H1 (cell line): ENCODE data around the gene TGM3. TPM values are rescaled to one million over a fixed set of nuclear protein-coding genes. Genes with fewer than 3 reads are reported as not detected.

Source experiments
- CTCF ChIA-PET: fragments of 300-600 bp; sonication (Branson Sonifier 250); formaldehyde crosslinking; loops from one replicate; lab custom pipeline; 2021; ENCODE audit not compliant: partially characterized antibody; lab: Charles Lee
- POLR2A ChIA-PET: fragments of 300-600 bp; sonication (Branson Sonifier 250); formaldehyde crosslinking; loops from one replicate; lab custom pipeline; 2021; ENCODE audit warnings: inconsistent platforms; ENCODE audit not compliant: partially characterized antibody; lab: Charles Lee
- DNase-seq, 2 experiments: peaks; one replicate each; pipeline versions ENCODE4 v3.0.0 to v3.0.0-alpha.2; 2010 to 2022; ENCODE audit warnings: low spot score in 2 of 2, low read depth in 1 of 2, mixed read lengths in 1 of 2
- FAIRE-seq: peaks from 2 replicates; lab custom pipeline; 2011; peaks lifted over from hg19 to GRCh38; lab: Jason Lieb, UNC
- H2AFZ ChIP-seq: 2 replicates; pipeline ENCODE4 v1.8.1; 2012; ENCODE audit warnings: low read length, inconsistent platforms
- H2AK5ac ChIP-seq: 2 replicates; pipeline ENCODE4 v1.6.1; 2013; ENCODE audit warnings: low read depth, low read length
- H2BK120ac ChIP-seq: replicated peaks from 2 replicates; pipeline ENCODE3; 2013; ENCODE audit warnings: low read depth, low read length, inconsistent platforms
- H2BK12ac ChIP-seq: 2 replicates; pipeline ENCODE4 v1.6.1; 2013; ENCODE audit warnings: low read depth, low read length
- H2BK15ac ChIP-seq: 2 replicates; pipeline ENCODE4 v1.6.1; 2013; ENCODE audit warnings: low read length
- H2BK20ac ChIP-seq: 2 replicates; pipeline ENCODE4 v1.6.1; 2013; ENCODE audit warnings: low read length
- H2BK5ac ChIP-seq: 2 replicates; pipeline ENCODE4 v1.6.1; 2013; ENCODE audit warnings: low read depth, low read length
- H3K14ac ChIP-seq: 2 replicates; pipeline ENCODE4 v1.6.1; 2013; ENCODE audit warnings: inconsistent platforms; ENCODE audit not compliant: insufficient read length
- H3K18ac ChIP-seq: 2 replicates; pipeline ENCODE4 v1.6.1; 2013; ENCODE audit warnings: low read length; ENCODE audit errors: extremely low read depth
- H3K23ac ChIP-seq: 2 replicates; pipeline ENCODE4 v1.6.1; 2013; ENCODE audit warnings: inconsistent platforms; ENCODE audit not compliant: insufficient read length
- H3K23me2 ChIP-seq: 2 replicates; pipeline ENCODE4 v1.6.1; 2013; ENCODE audit warnings: low read depth, low read length
- H3K27ac ChIP-seq: 2 replicates; pipeline ENCODE4 v1.6.1; 2011; ENCODE audit warnings: low read depth, low read length, inconsistent platforms
- H3K27me3 ChIP-seq, 4 experiments: replicated peaks in 1 of 4; 1 replicate in 1 of 4; 2 replicates in 3 of 4; pipeline versions ENCODE4 v1.6.1 to v1.8.1; 2011 to 2013; ENCODE audit warnings: low read length in 3 of 4, mild to moderate bottlenecking in 3 of 4, inconsistent platforms in 2 of 4, mixed read lengths in 2 of 4, moderate library complexity in 1 of 4; ENCODE audit not compliant: control insufficient read depth in 3 of 4, insufficient read depth in 3 of 4; ENCODE audit errors: extremely low read depth in 1 of 4
- H3K36me3 ChIP-seq, 4 experiments: 2 replicates each; pipeline versions ENCODE4 v1.6.1 to v1.8.1; 2011 to 2013; ENCODE audit warnings: mild to moderate bottlenecking in 4 of 4, low read length in 3 of 4, moderate library complexity in 2 of 4, control low read depth in 1 of 4, inconsistent platforms in 1 of 4; ENCODE audit not compliant: insufficient read depth in 4 of 4, control insufficient read depth in 2 of 4
- H3K4ac ChIP-seq: replicated peaks from 2 replicates; pipeline ENCODE3; 2013; ENCODE audit warnings: low read length, low read depth, mixed read lengths, inconsistent platforms; ENCODE audit not compliant: insufficient read length
- H3K4me1 ChIP-seq, 4 experiments: replicated peaks in 1 of 4; 1 replicate in 1 of 4; 2 replicates in 3 of 4; pipeline versions ENCODE4 v1.6.1 to v1.8.1; 2011 to 2013; ENCODE audit warnings: low read length in 3 of 4, inconsistent platforms in 2 of 4, mixed read lengths in 1 of 4; ENCODE audit not compliant: insufficient read depth in 4 of 4, control insufficient read depth in 3 of 4
- H3K4me2 ChIP-seq, 2 experiments: 2 replicates each; pipeline versions ENCODE4 v1.6.1 to v1.8.1; 2011 to 2013; ENCODE audit warnings: low read depth in 2 of 2, low read length in 2 of 2, control low read depth in 1 of 2, inconsistent platforms in 1 of 2, mild to moderate bottlenecking in 1 of 2; ENCODE audit not compliant: insufficient read depth in 1 of 2
- H3K4me3 ChIP-seq, 4 experiments: fragments of 200-600, 300-600 bp in 1 of 4; sonication (generic), shearing (Covaris generic), sonication (Bioruptor Twin) in 1 of 4; 2 replicates each; pipeline versions ENCODE4 v1.5.1 to v1.8.1; 2011 to 2016; ENCODE audit warnings: low read length in 4 of 4, low read depth in 3 of 4, control low read depth in 2 of 4, inconsistent platforms in 2 of 4, mild to moderate bottlenecking in 2 of 4, mixed read lengths in 1 of 4, moderate library complexity in 1 of 4; ENCODE audit not compliant: insufficient read depth in 2 of 4; ENCODE audit errors: extremely low read depth in 1 of 4
- H3K56ac ChIP-seq: replicated peaks from 2 replicates; pipeline ENCODE3; 2013; ENCODE audit warnings: low read depth, mild to moderate bottlenecking, mixed read lengths, low read length, inconsistent platforms; ENCODE audit not compliant: insufficient read length
- H3K79me1 ChIP-seq: 2 replicates; pipeline ENCODE4 v1.6.1; 2013; ENCODE audit warnings: low read depth, low read length, control low read depth
- H3K79me2 ChIP-seq, 2 experiments: 2 replicates each; pipeline versions ENCODE4 v1.6.1 to v1.8.1; 2012 to 2013; ENCODE audit warnings: low read length in 2 of 2, mild to moderate bottlenecking in 2 of 2, inconsistent platforms in 1 of 2; ENCODE audit not compliant: insufficient read depth in 2 of 2, control insufficient read depth in 1 of 2
- H3K9ac ChIP-seq, 4 experiments: replicated peaks in 1 of 4; 1 replicate in 1 of 4; 2 replicates in 3 of 4; pipeline versions ENCODE4 v1.6.1 to v1.8.1; 2011 to 2013; ENCODE audit warnings: low read depth in 3 of 4, low read length in 3 of 4, control low read depth in 2 of 4, mild to moderate bottlenecking in 2 of 4, moderate library complexity in 2 of 4, inconsistent platforms in 1 of 4; ENCODE audit errors: extremely low read depth in 1 of 4
- H3K9me3 ChIP-seq, 2 experiments: 2 replicates each; pipeline versions ENCODE4 v1.6.1 to v1.8.1; 2012 to 2013; ENCODE audit warnings: mild to moderate bottlenecking in 2 of 2, moderate library complexity in 2 of 2, control low read depth in 1 of 2, inconsistent platforms in 1 of 2, low read depth in 1 of 2, low read length in 1 of 2, mixed read lengths in 1 of 2; ENCODE audit not compliant: insufficient read depth in 2 of 2
- H4K20me1 ChIP-seq, 2 experiments: replicated peaks in 1 of 2; 2 replicates each; pipeline versions ENCODE3 to v1.8.1; 2011 to 2013; ENCODE audit warnings: inconsistent platforms in 2 of 2, low read length in 2 of 2, mild to moderate bottlenecking in 1 of 2; ENCODE audit not compliant: insufficient read depth in 2 of 2, control insufficient read depth in 1 of 2
- H4K5ac ChIP-seq: 2 replicates; pipeline ENCODE4 v1.6.1; 2013; ENCODE audit warnings: low read length, low read depth, mixed read lengths, inconsistent platforms; ENCODE audit not compliant: insufficient read length
- H4K8ac ChIP-seq: 2 replicates; pipeline ENCODE4 v1.8.0; 2013; ENCODE audit warnings: mild to moderate bottlenecking, moderate library complexity, low read length, inconsistent platforms; ENCODE audit not compliant: insufficient read depth; ENCODE audit errors: extremely low read depth
- H4K91ac ChIP-seq: replicated peaks from 2 replicates; pipeline ENCODE3; 2013; ENCODE audit warnings: low read length, mixed read lengths, inconsistent platforms; ENCODE audit not compliant: insufficient read length
- ATF3 ChIP-seq: IDR thresholded peaks from 2 replicates; pipeline ENCODE4 v1.6.1; 2011; ENCODE audit warnings: low read depth, mild to moderate bottlenecking, low read length; ENCODE audit not compliant: insufficient read depth
- CEBPB ChIP-seq: IDR thresholded peaks from 2 replicates; pipeline ENCODE4 v1.6.1; 2012; ENCODE audit warnings: low read depth, low read length
- GTF2F1 ChIP-seq: IDR thresholded peaks from 2 replicates; pipeline ENCODE4 v1.6.1; 2012; ENCODE audit warnings: low read depth, low read length, improper control_type of control experiment, borderline replicate concordance
- KDM5A ChIP-seq: fragments of 200-600 bp; IDR thresholded peaks from 2 replicates; pipeline ENCODE4 v1.7.1; 2012; ENCODE audit warnings: mild to moderate bottlenecking, low read length, inconsistent platforms, mixed read lengths
- MAX ChIP-seq: IDR thresholded peaks from 2 replicates; pipeline ENCODE4 v1.6.1; 2012; ENCODE audit warnings: inconsistent platforms
- NANOG ChIP-seq: IDR thresholded peaks from 2 replicates; pipeline ENCODE4 v1.6.1; 2011; ENCODE audit warnings: low read length, low read depth, mild to moderate bottlenecking, inconsistent platforms; ENCODE audit not compliant: insufficient read depth, poor library complexity, severe bottlenecking
- RAD21 ChIP-seq, 2 experiments: IDR thresholded peaks in 1 of 2; conservative IDR thresholded peaks in 1 of 2; 2 replicates each; pipeline ENCODE4 v1.6.1; 2011; ENCODE audit warnings: low read depth in 2 of 2, low read length in 2 of 2, improper control_type of control experiment in 1 of 2, inconsistent platforms in 1 of 2, mild to moderate bottlenecking in 1 of 2, moderate library complexity in 1 of 2
- SP1 ChIP-seq: IDR thresholded peaks from 2 replicates; pipeline ENCODE4 v1.6.1; 2011; ENCODE audit warnings: low read depth, low read length
- SRF ChIP-seq: IDR thresholded peaks from 2 replicates; pipeline ENCODE4 v1.6.1; 2011; ENCODE audit warnings: mild to moderate bottlenecking, low read depth, low read length, moderate library complexity
- SUZ12 ChIP-seq: fragments of 200-600 bp; sonication (generic); IDR thresholded peaks from 2 replicates; pipeline ENCODE4 v1.6.1; 2012; ENCODE audit warnings: mild to moderate bottlenecking, inconsistent platforms, low read length, moderate library complexity, mixed read lengths
- TAF7 ChIP-seq: optimal IDR thresholded peaks from 2 replicates; pipeline ENCODE3; 2011; ENCODE audit warnings: low read depth, mild to moderate bottlenecking, inconsistent platforms, low read length, moderate library complexity, borderline replicate concordance
- YY1 ChIP-seq: IDR thresholded peaks from 2 replicates; pipeline ENCODE4 v1.6.1; 2011; ENCODE audit warnings: low read depth, mild to moderate bottlenecking, low read length
- WGBS, 2 experiments: shearing (Covaris generic) in 1 of 2; methylation state at CpG; one replicate each; pipeline versions ENCODE4 v1.1.6 to v1.1.7; 2013 to 2015; ENCODE audit warnings: low lambda C conversion rate in 2 of 2, mixed read lengths in 2 of 2, inconsistent platforms in 1 of 2, low coverage in 1 of 2, missing lambda C conversion rate in 1 of 2; ENCODE audit not compliant: insufficient replicate concordance in 2 of 2, insufficient coverage in 1 of 2, insufficient read length in 1 of 2; ENCODE audit errors: extremely low coverage in 1 of 2, missing lambda C conversion rate in 1 of 2; 5-methylcytosine and 5-hydroxymethylcytosine counted together
- polyA plus RNA-seq, 7 experiments: library from polyadenylated mRNA; depleted of rRNA in 3 of 7; stranded (reverse) in 5 of 7; unstranded in 2 of 7; fragments of >200 nt in 5 of 7; fragments of 200-250 nt in 2 of 7; gene quantifications; 1 replicate in 5 of 7; 2 replicates in 1 of 7; 4 replicates in 1 of 7; pipeline versions ENCODE4 v1.2.1 to v1.2.3, GENCODE V29; 2011 to 2013; ENCODE audit warnings: missing spikeins in 2 of 7, mixed read lengths in 2 of 7
- total RNA-seq: library from RNA; stranded (reverse); fragmentation: NEBNext Ultra II Directional; extraction: Animal tissue kit (Norgen Biotek cat#: 25700); gene quantifications from 2 replicates; pipeline ENCODE4 v1.2.1, GENCODE V29; 2021

The TGM3 gene
- total and polyA plus RNA-seq, 2 of the 8 experiments (the other 6 are each of a cell fraction or from before 2014, with no cell fraction given), result 0.12 TPM; not detected in 1

DNA sequence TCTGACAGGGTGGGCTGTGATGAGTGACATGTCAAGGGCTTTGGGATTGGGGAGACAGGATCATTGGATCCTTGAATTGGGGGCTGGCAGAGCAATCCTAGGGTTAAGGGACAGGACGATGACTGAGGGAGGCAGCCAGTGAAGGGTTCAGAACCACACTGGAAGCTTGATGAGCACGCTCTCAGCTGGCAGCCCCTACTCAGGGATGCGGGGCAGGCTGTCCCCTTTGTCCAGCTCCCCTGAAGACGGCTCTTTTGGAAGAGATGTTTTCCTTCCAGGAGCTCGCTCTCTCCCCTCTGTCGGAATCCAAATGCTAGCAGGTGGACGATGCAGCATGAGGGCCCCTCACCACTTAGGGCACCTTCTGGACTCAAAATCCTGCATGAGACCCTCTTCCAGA, 8.4 kb downstream of the TGM3 start:
- Histone ChIP-seq H4K5ac (no peak overlapping the region), H3K18ac (no peak overlapping the region), H2AK5ac (no peak overlapping the region), H2BK5ac (no peak overlapping the region), H4K91ac (no peak overlapping the region), H3K23me2 (no peaks in the 10 kb centered on the region), H2BK15ac (no peak overlapping the region), H3K9me3 (no peaks in the 10 kb centered on the region), H3K4ac (no peak overlapping the region), H4K8ac (no peak overlapping the region), H3K56ac (no peak overlapping the region), H3K27ac (no peak overlapping the region), H3K14ac (no peak overlapping the region), H3K27me3 (no peaks in the 10 kb centered on the region; a peak in 1 of 7 replicates), H3K4me1 (no peaks in the 10 kb centered on the region), H3K9ac (no peak overlapping the region), H3K4me3 (no peak overlapping the region)
- CTCF ChIA-PET, result interaction anchor here (0.5 to 1.7 kb wide), 4 partner anchors 10 to 67 kb away, joined by 3 to 4 read pairs (median 3); no protein-coding TSS in a partner anchor
- 80% methylated on average over 7 of the region's 7 CpGs; no CpG with 5 or more reads in 1 of the 2 experiments for WGBS, 2 experiments
- DNase-seq, result no peak
- FAIRE-seq, result no peak
- TF ChIP-seq CEBPB (no peak), SP1 (no peak), GTF2F1 (no peak), MAX (no peak), SUZ12 (no peak), SRF (no peak), NANOG (no peak), RAD21 (IDR thresholded peaks at IDR 0.05 in 1 of 2, conservative IDR thresholded peaks at IDR 0.05 in 1 of 2; ENCODE audit: low read depth in 2 of 2, low read length in 2 of 2) (no peak), ATF3 (no peak), YY1 (no peak), TAF7 (no peak), KDM5A (no peak)
- TF ChIP-seq, all 59 proteins: peak for 0
- H3K79me1 ChIP-seq, result no peaks in the 10 kb centered on the region
- H4K20me1 ChIP-seq, result no peaks in the 10 kb centered on the region
- no peak overlapping the region for H3K23ac ChIP-seq
- POLR2A ChIA-PET, result no interaction called here
- H2AFZ ChIP-seq, result no peak overlapping the region
- H2BK12ac ChIP-seq, result no peak overlapping the region
- H2BK120ac ChIP-seq, result no peak overlapping the region
- no peaks in the 10 kb centered on the region for H3K79me2 ChIP-seq
- H2BK20ac ChIP-seq, result no peak overlapping the region
- no peaks in the 10 kb centered on the region for H3K36me3 ChIP-seq
- H3K4me2 ChIP-seq, result no peak overlapping the region
